Measurements from ENCODE around the gene SNAP29.

GRCh38 chr22:20818471-20818870 lies 40.3 kb upstream of the SNAP29 start:
- no peak for TF ChIP-seq JUND (IDR thresholded peaks at IDR 0.05)
- no peak for TF ChIP-seq CTCF (IDR thresholded peaks at IDR 0.05; ENCODE audit: low read depth, low read length, missing input control)
- TF ChIP-seq SP1 (IDR thresholded peaks at IDR 0.05): no peak

Data from liver (tissue), 3 donors.